Neutrophil (primary cell): ENCODE results near the gene N4BP2.

Source experiments
- H3K27ac ChIP-seq: fragments of 200-600 bp; sonication (generic); 2 replicates; pipeline ENCODE4 v1.5.1; 2016; ENCODE audit warnings: mild to moderate bottlenecking, moderate library complexity
- H3K27me3 ChIP-seq: fragments of 200-600 bp; sonication (generic); 2 replicates; pipeline ENCODE4 v1.6.0; 2016; ENCODE audit warnings: mild to moderate bottlenecking
- H3K36me3 ChIP-seq: fragments of 200-600 bp; sonication (generic); 2 replicates; pipeline ENCODE4 v1.5.1; 2017
- H3K4me1 ChIP-seq, 2 experiments: fragments of 200-600 bp in 1 of 2; sonication (generic) in 1 of 2; 1 replicate in 1 of 2; 2 replicates in 1 of 2; pipeline versions ENCODE4 v1.5.1 to v1.6.1; 2013 to 2016; ENCODE audit warnings: low read depth in 1 of 2, low read length in 1 of 2, mild to moderate bottlenecking in 1 of 2, moderate library complexity in 1 of 2; ENCODE audit not compliant: control insufficient read depth in 1 of 2, insufficient read depth in 1 of 2
- H3K4me3 ChIP-seq, 2 experiments: fragments of 200-600 bp in 1 of 2; sonication (generic) in 1 of 2; 1 replicate in 1 of 2; 2 replicates in 1 of 2; pipeline ENCODE4 v1.5.1; 2013 to 2016; ENCODE audit warnings: low read depth in 1 of 2, low read length in 1 of 2, mild to moderate bottlenecking in 1 of 2, moderate library complexity in 1 of 2
- H3K9me3 ChIP-seq: fragments of 200-600 bp; sonication (generic); 2 replicates; pipeline ENCODE4 v1.5.1; 2016
- CTCF ChIP-seq: fragments of 200-600 bp; sonication (generic); IDR thresholded peaks from 2 replicates; pipeline ENCODE4 v1.5.1; 2016; ENCODE audit warnings: antibody characterized with exemption

The N4BP2 gene

GRCh38 chr4:40055511-40055862 lies 1.2 kb upstream of the N4BP2 start:
- H3K36me3 ChIP-seq, result no peaks in the 10 kb centered on the region
- peaks cover 22 to 23% of the 10 kb centered on the region in 2 experiments for H3K4me1 ChIP-seq
- peaks cover 43% of the 10 kb centered on the region for H3K27me3 ChIP-seq
- H3K9me3 ChIP-seq, result no peaks in the 10 kb centered on the region
- TF ChIP-seq CTCF, result no peak
- H3K27ac ChIP-seq, result no peak overlapping the region
- peak overlapping the region; percentile 79 to 93 for H3K4me3 ChIP-seq

- peaks cover 22 to 23% of the 10 kb centered on the region in 2 experiments for H3K4me1 ChIP-seq
- H3K27me3 ChIP-seq, result peaks cover 43% of the 10 kb centered on the region
- H3K4me3 ChIP-seq, result peak overlapping the region; percentile 79 to 93
- no peaks in the 10 kb centered on the region for H3K9me3 ChIP-seq
- no peak for TF ChIP-seq CTCF
- H3K36me3 ChIP-seq, result no peaks in the 10 kb centered on the region
- peak overlapping the region; percentile 86 for H3K27ac ChIP-seq
Measured at GRCh38 chr4:40055863-40056715, 561 bp upstream of the N4BP2 start.

- no peak for TF ChIP-seq CTCF
- Histone ChIP-seq H3K4me1 (peaks cover 22 to 23% of the 10 kb centered on the region in 2 experiments), H3K27ac (peak overlapping the region; percentile 86), H3K9me3 (no peaks in the 10 kb centered on the region), H3K27me3 (peaks cover 27% of the 10 kb centered on the region), H3K4me3 (peak overlapping the region; percentile 79 to 93), H3K36me3 (no peaks in the 10 kb centered on the region)
Measured at GRCh38 chr4:40057586-40058091, 989 bp downstream of the N4BP2 start.

GRCh38 chr4:40058121-40058520 lies 1.5 kb downstream of the N4BP2 start:
- H3K9me3 ChIP-seq, result no peaks in the 10 kb centered on the region
- peak overlapping the region; percentile 86 for H3K27ac ChIP-seq
- TF ChIP-seq CTCF, result no peak
- peaks cover 22 to 23% of the 10 kb centered on the region in 2 experiments for H3K4me1 ChIP-seq
- no peaks in the 10 kb centered on the region for H3K36me3 ChIP-seq
- peaks cover 24% of the 10 kb centered on the region for H3K27me3 ChIP-seq
- H3K4me3 ChIP-seq, result peak overlapping the region; percentile 79 to 93

- no peaks in the 10 kb centered on the region for H3K9me3 ChIP-seq
- no peaks in the 10 kb centered on the region for H3K36me3 ChIP-seq
- H3K4me1 ChIP-seq, result peaks cover 22 to 23% of the 10 kb centered on the region in 2 experiments
- peaks cover 24% of the 10 kb centered on the region for H3K27me3 ChIP-seq
- no peak overlapping the region for H3K27ac ChIP-seq
- no peak for TF ChIP-seq CTCF
- no peak overlapping the region for H3K4me3 ChIP-seq
Measured at GRCh38 chr4:40058854-40059253, 2.2 kb downstream of the N4BP2 start.
